ENCODE data around the gene BBS2. TPM values are rescaled to one million over a fixed set of nuclear protein-coding genes. Genes with fewer than 3 reads are reported as not detected.

The BBS2 gene
- total RNA-seq, 1 donor from 2014 or later = 29.0 TPM

GRCh38 chr16:56514845-56515244 is 5.0 kb downstream of the BBS2 start:
- H3K27ac Mint-ChIP-seq (ENCODE audit: unreplicated experiment) = no peak overlapping the region
- no peak overlapping the region for H2AFZ ChIP-seq (ENCODE audit: low read depth, low read length)
- H3K4me1 ChIP-seq (ENCODE audit: insufficient read depth, low read length) = no peaks in the 10 kb centered on the region
- H3K4me3 Mint-ChIP-seq (ENCODE audit: unreplicated experiment) = no peak overlapping the region
- H3K27me3 ChIP-seq (ENCODE audit: insufficient read depth, low read length) = no peaks in the 10 kb centered on the region
- TF ChIP-seq EZH2 (IDR thresholded peaks at IDR 0.05; ENCODE audit: insufficient read depth, low read length) = no peak
- TF ChIP-seq CTCF (IDR thresholded peaks at IDR 0.05; ENCODE audit: insufficient read depth, low read depth, low read length) = no peak
- no peaks in the 10 kb centered on the region for H3K27me3 Mint-ChIP-seq (ENCODE audit: low read depth, unreplicated experiment)
- H4K20me1 ChIP-seq (ENCODE audit: insufficient read depth, low read length) = peaks cover 33% of the 10 kb centered on the region
- H3K9me3 Mint-ChIP-seq (ENCODE audit: unreplicated experiment) = no peaks in the 10 kb centered on the region
- peaks cover 20% of the 10 kb centered on the region for H3K79me2 ChIP-seq (ENCODE audit: insufficient read depth, low read length)
- H3K9ac ChIP-seq (ENCODE audit: low read length) = no peak overlapping the region
- H3K36me3 Mint-ChIP-seq (ENCODE audit: low read depth, unreplicated experiment) = peaks cover 11% of the 10 kb centered on the region
- FAIRE-seq (no peak), DNase-seq (ENCODE audit: low read depth) (no peak)
- no peak overlapping the region for H3K4me3 ChIP-seq (ENCODE audit: insufficient read depth, low read depth, low read length)
- H3K4me2 ChIP-seq (ENCODE audit: low read length) = no peak overlapping the region
- H3K9me3 ChIP-seq (ENCODE audit: insufficient read depth, low read depth, low read length) = no peaks in the 10 kb centered on the region
- H3K27ac ChIP-seq (ENCODE audit: low read depth, low read length) = no peak overlapping the region
- no peaks in the 10 kb centered on the region for H3K4me1 Mint-ChIP-seq (ENCODE audit: low read depth, unreplicated experiment)
- no peaks in the 10 kb centered on the region for H3K36me3 ChIP-seq (ENCODE audit: insufficient read depth, low read length)

- Mint-ChIP-seq H3K27ac (ENCODE audit: unreplicated experiment) (no peak overlapping the region), H3K27me3 (ENCODE audit: low read depth, unreplicated experiment) (no peaks in the 10 kb centered on the region), H3K4me3 (ENCODE audit: unreplicated experiment) (no peak overlapping the region), H3K36me3 (ENCODE audit: low read depth, unreplicated experiment) (peaks cover 13% of the 10 kb centered on the region), H3K4me1 (ENCODE audit: low read depth, unreplicated experiment) (no peaks in the 10 kb centered on the region), H3K9me3 (ENCODE audit: unreplicated experiment) (no peaks in the 10 kb centered on the region)
- DNase-seq (ENCODE audit: low read depth) = peak; percentile 49
- Histone ChIP-seq H3K4me2 (ENCODE audit: low read length) (no peak overlapping the region), H3K27ac (ENCODE audit: low read depth, low read length) (no peak overlapping the region), H3K27me3 (ENCODE audit: insufficient read depth, low read length) (no peaks in the 10 kb centered on the region), H3K4me3 (ENCODE audit: insufficient read depth, low read depth, low read length) (no peak overlapping the region), H3K9ac (ENCODE audit: low read length) (no peak overlapping the region), H3K9me3 (ENCODE audit: insufficient read depth, low read depth, low read length) (no peaks in the 10 kb centered on the region), H3K36me3 (ENCODE audit: insufficient read depth, low read length) (no peaks in the 10 kb centered on the region), H4K20me1 (ENCODE audit: insufficient read depth, low read length) (peaks cover 33% of the 10 kb centered on the region), H3K79me2 (ENCODE audit: insufficient read depth, low read length) (peaks cover 15% of the 10 kb centered on the region), H2AFZ (ENCODE audit: low read depth, low read length) (no peak overlapping the region), H3K4me1 (ENCODE audit: insufficient read depth, low read length) (no peaks in the 10 kb centered on the region)
- TF ChIP-seq CTCF (IDR thresholded peaks at IDR 0.05; ENCODE audit: insufficient read depth, low read depth, low read length) = peak; percentile 70
- TF ChIP-seq EZH2 (IDR thresholded peaks at IDR 0.05; ENCODE audit: insufficient read depth, low read length) = no peak
- no peak for FAIRE-seq
These were observed 5.9 kb downstream of the BBS2 start for GRCh38 chr16:56513972-56514371.

- peaks cover 13% of the 10 kb centered on the region for H3K36me3 Mint-ChIP-seq (ENCODE audit: low read depth, unreplicated experiment)
- H3K4me3 ChIP-seq (ENCODE audit: insufficient read depth, low read depth, low read length) = no peak overlapping the region
- H3K27ac ChIP-seq (ENCODE audit: low read depth, low read length) = no peak overlapping the region
- H3K4me1 Mint-ChIP-seq (ENCODE audit: low read depth, unreplicated experiment) = no peaks in the 10 kb centered on the region
- peaks cover 7% of the 10 kb centered on the region for H3K79me2 ChIP-seq (ENCODE audit: insufficient read depth, low read length)
- no peak for DNase-seq (ENCODE audit: low read depth)
- no peaks in the 10 kb centered on the region for H3K27me3 Mint-ChIP-seq (ENCODE audit: low read depth, unreplicated experiment)
- H3K9me3 ChIP-seq (ENCODE audit: insufficient read depth, low read depth, low read length) = no peaks in the 10 kb centered on the region
- no peak overlapping the region for H3K4me3 Mint-ChIP-seq (ENCODE audit: unreplicated experiment)
- H3K4me2 ChIP-seq (ENCODE audit: low read length) = no peak overlapping the region
- H3K27me3 ChIP-seq (ENCODE audit: insufficient read depth, low read length) = no peaks in the 10 kb centered on the region
- H2AFZ ChIP-seq (ENCODE audit: low read depth, low read length) = no peak overlapping the region
- no peak for TF ChIP-seq CTCF (IDR thresholded peaks at IDR 0.05; ENCODE audit: insufficient read depth, low read depth, low read length)
- no peak for TF ChIP-seq EZH2 (IDR thresholded peaks at IDR 0.05; ENCODE audit: insufficient read depth, low read length)
- no peak for FAIRE-seq
- H3K27ac Mint-ChIP-seq (ENCODE audit: unreplicated experiment) = no peak overlapping the region
- peaks cover 27% of the 10 kb centered on the region for H4K20me1 ChIP-seq (ENCODE audit: insufficient read depth, low read length)
- H3K9ac ChIP-seq (ENCODE audit: low read length) = no peak overlapping the region
- no peaks in the 10 kb centered on the region for H3K4me1 ChIP-seq (ENCODE audit: insufficient read depth, low read length)
- no peaks in the 10 kb centered on the region for H3K36me3 ChIP-seq (ENCODE audit: insufficient read depth, low read length)
- no peaks in the 10 kb centered on the region for H3K9me3 Mint-ChIP-seq (ENCODE audit: unreplicated experiment)
These were observed 6.7 kb downstream of the BBS2 start for GRCh38 chr16:56513091-56513490.

Data from astrocyte (in vitro differentiated cells and primary cell).